Endodermal cell (in vitro differentiated cells): ENCODE measurements around the gene TOMM20L. TPM values are rescaled to one million over a fixed set of nuclear protein-coding genes. Genes with fewer than 3 reads are reported as not detected.
A peak's percentile ranks its signal among the peaks of the same experiment; 100 is the strongest.

Source experiments
- DNase-seq: peaks from one replicate; pipeline ENCODE4 v3.0.0-alpha.2; 2017
- H3K27ac ChIP-seq: 2 replicates; pipeline ENCODE4 v1.5.1; 2013; ENCODE audit warnings: mild to moderate bottlenecking, low read depth, low read length, moderate library complexity
- H3K27me3 ChIP-seq: 2 replicates; pipeline ENCODE4 v1.6.1; 2013; ENCODE audit warnings: mild to moderate bottlenecking, low read length, moderate library complexity; ENCODE audit not compliant: insufficient read depth, control insufficient read depth, poor library complexity, severe bottlenecking
- H3K36me3 ChIP-seq: 2 replicates; pipeline ENCODE4 v1.7.0; 2013; ENCODE audit warnings: mild to moderate bottlenecking, low read length, moderate library complexity; ENCODE audit not compliant: control insufficient read depth, insufficient read depth
- H3K4me1 ChIP-seq: one replicate; pipeline ENCODE4 v1.7.0; 2013; ENCODE audit warnings: low read length; ENCODE audit not compliant: control insufficient read depth, insufficient read depth
- H3K4me3 ChIP-seq: 2 replicates; pipeline ENCODE4 v1.5.1; 2013; ENCODE audit warnings: mild to moderate bottlenecking, low read length, moderate library complexity
- H3K9ac ChIP-seq: 2 replicates; pipeline ENCODE4 v1.6.1; 2013; ENCODE audit warnings: mild to moderate bottlenecking, low read length, moderate library complexity; ENCODE audit not compliant: poor library complexity, severe bottlenecking; ENCODE audit errors: extremely low read depth
- H3K9me3 ChIP-seq: 2 replicates; pipeline ENCODE4 v1.6.1; 2013; ENCODE audit warnings: mild to moderate bottlenecking, low read length, moderate library complexity; ENCODE audit not compliant: control insufficient read depth
- H3K27ac Mint-ChIP-seq: 2 replicates; pipeline ENCODE4 v1.8.0; 2020; ENCODE audit warnings: mixed read lengths
- H3K27me3 Mint-ChIP-seq: 2 replicates; pipeline ENCODE4 v1.8.0; 2021; ENCODE audit warnings: mild to moderate bottlenecking, mixed read lengths; ENCODE audit not compliant: insufficient read depth
- H3K36me3 Mint-ChIP-seq: 2 replicates; pipeline ENCODE4 v1.8.0; 2020; ENCODE audit warnings: low read depth, mixed read lengths
- H3K4me1 Mint-ChIP-seq: 2 replicates; pipeline ENCODE4 v1.8.0; 2020; ENCODE audit warnings: mixed read lengths
- H3K4me3 Mint-ChIP-seq: 2 replicates; pipeline ENCODE4 v1.8.0; 2020; ENCODE audit warnings: mild to moderate bottlenecking, moderate library complexity, mixed read lengths
- H3K9me3 Mint-ChIP-seq: 2 replicates; pipeline ENCODE4 v1.8.0; 2020; ENCODE audit warnings: mild to moderate bottlenecking, mixed read lengths
- WGBS, 2 experiments: methylation state at CpG; one replicate each; pipeline versions ENCODE4 v1.1.5 to v1.1.7; 2013; ENCODE audit warnings: missing lambda C conversion rate in 2 of 2, mixed read lengths in 1 of 2; ENCODE audit not compliant: insufficient coverage in 1 of 2, insufficient read length in 1 of 2; 5-methylcytosine and 5-hydroxymethylcytosine counted together
- total RNA-seq, 2 donors: library from RNA; stranded (reverse); fragmentation: NEBNext Ultra II Directional in 1 of 2; extraction: Animal tissue kit (Norgen Biotek cat#: 25700) in 1 of 2; gene quantifications; 2 replicates in 1 of 2; 3 replicates in 1 of 2; pipeline ENCODE4 v1.2.1, GENCODE V29; 2021
- TF ChIP-seq, protein P1 (sequence below): fragments of 200-600 bp; sonication (generic); conservative IDR thresholded peaks from 2 replicates; pipeline ENCODE4 v1.5.0; 2021; ENCODE audit warnings: antibody characterized with exemption, mild to moderate bottlenecking

The TOMM20L gene
- total RNA-seq, 2 donors from 2014 or later, result not detected

DNA sequence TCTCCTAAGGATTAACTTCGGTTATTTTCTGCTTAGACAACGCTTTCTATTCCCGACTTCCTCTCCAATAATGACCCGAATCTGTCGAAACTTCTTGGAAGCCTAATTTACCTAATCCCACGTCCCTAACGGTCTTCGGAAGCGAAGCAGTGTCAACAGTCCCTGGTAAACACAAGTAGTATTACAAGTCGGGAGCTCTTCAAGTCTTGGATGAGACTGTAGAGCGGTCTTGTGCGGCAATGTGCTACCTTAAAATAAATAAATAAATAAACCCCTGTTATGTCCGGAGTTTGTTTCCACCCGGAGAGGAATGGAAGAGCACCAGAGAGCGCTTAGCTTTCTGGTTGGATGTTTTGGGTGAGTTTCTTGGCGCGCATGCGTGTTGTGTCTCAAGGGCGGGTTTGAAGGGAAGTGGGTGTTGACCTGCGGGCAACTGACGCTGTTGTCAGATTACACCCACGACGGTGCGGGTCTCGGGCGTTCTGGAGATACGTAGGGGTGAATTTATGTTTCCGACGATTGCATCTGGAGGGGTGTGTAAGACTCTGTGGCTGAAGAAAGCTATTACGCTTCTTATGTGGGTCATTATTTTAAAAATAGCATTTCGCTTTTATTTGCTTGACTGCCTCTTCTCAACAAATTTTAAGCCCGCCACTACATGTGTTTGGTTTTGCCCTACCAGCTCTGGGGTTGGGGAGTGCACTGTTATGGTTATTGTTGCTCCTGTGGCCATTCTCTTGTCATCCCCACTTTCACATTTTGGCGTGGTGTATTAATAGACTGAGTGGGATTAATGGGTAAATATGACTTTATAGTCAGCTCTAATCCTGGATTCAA, 31.8 kb downstream of the TOMM20L start, which contains the start of the genes KIAA0586 and TIMM9:
Gene KIAA0586, plus strand, starts transcription at position 439 of the 837 bp plus-strand sequence. CDS start 546 bp downstream, outside the sequence.
Gene TIMM9, minus strand, starts transcription at position 251 of the 837 bp plus-strand sequence. CDS start 15,586 bp downstream, outside the sequence.
- H3K36me3 Mint-ChIP-seq, result peaks cover 12% of the 10 kb centered on the region
- Histone ChIP-seq H3K27me3 (no peaks in the 10 kb centered on the region), H3K9ac (peak within 1 kb of the TSS; percentile 79), H3K4me3 (peak within 1 kb of the TSS; percentile 100), H3K9me3 (no peaks in the 10 kb centered on the region), H3K36me3 (peaks cover 15% of the 10 kb centered on the region), H3K4me1 (no peaks in the 10 kb centered on the region), H3K27ac (peak within 1 kb of the TSS; percentile 85)
- DNase-seq, result peak; percentile 97
- WGBS, 2 experiments, result 0% methylated on average over 8 to 33 of the region's 33 CpGs
- H3K9me3 Mint-ChIP-seq, result no peaks in the 10 kb centered on the region
- H3K4me1 Mint-ChIP-seq, result peaks cover 6% of the 10 kb centered on the region
- H3K4me3 Mint-ChIP-seq, result peak within 1 kb of the TSS; percentile 96
- no peaks in the 10 kb centered on the region for H3K27me3 Mint-ChIP-seq
- peak within 1 kb of the TSS; percentile 97 for H3K27ac Mint-ChIP-seq
- TF ChIP-seq, protein P1, sequence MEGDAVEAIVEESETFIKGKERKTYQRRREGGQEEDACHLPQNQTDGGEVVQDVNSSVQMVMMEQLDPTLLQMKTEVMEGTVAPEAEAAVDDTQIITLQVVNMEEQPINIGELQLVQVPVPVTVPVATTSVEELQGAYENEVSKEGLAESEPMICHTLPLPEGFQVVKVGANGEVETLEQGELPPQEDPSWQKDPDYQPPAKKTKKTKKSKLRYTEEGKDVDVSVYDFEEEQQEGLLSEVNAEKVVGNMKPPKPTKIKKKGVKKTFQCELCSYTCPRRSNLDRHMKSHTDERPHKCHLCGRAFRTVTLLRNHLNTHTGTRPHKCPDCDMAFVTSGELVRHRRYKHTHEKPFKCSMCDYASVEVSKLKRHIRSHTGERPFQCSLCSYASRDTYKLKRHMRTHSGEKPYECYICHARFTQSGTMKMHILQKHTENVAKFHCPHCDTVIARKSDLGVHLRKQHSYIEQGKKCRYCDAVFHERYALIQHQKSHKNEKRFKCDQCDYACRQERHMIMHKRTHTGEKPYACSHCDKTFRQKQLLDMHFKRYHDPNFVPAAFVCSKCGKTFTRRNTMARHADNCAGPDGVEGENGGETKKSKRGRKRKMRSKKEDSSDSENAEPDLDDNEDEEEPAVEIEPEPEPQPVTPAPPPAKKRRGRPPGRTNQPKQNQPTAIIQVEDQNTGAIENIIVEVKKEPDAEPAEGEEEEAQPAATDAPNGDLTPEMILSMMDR, result no peak

DNA sequence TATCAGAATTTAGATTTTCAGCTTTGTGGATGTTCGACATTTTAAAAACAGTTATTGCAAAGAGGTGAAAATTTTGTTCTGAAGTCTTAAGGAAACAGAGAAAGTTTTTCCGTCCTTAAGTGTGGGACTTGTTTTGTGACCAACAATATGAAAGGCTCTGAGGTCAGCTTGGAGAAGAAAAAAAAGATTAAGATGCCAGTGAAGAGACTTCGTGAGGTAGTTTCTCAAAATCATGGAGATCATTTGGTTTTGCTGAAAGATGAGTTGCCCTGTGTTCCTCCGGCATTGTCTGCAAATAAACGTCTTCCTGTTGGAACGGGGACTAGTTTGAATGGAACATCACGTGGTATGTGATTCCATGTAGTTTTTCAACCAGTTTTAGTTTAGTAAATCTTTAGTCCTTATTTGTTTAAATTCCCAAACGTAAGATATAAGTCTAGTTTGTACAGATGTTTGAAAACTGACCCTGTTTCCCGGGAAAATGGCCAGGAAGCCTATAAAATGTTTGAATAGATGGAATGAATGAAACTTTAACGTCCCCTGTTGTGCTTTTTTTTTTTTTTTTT, 32.5 kb downstream of the TOMM20L start:
- peak overlapping the region; percentile 100 for H3K4me3 ChIP-seq
- H3K4me3 Mint-ChIP-seq, result peak overlapping the region; percentile 96
- H3K27me3 ChIP-seq, result no peaks in the 10 kb centered on the region
- H3K9me3 Mint-ChIP-seq, result no peaks in the 10 kb centered on the region
- H3K27ac Mint-ChIP-seq, result peak overlapping the region; percentile 97
- peak overlapping the region; percentile 81 for H3K27ac ChIP-seq
- H3K4me1 Mint-ChIP-seq, result peaks cover 6% of the 10 kb centered on the region
- H3K36me3 ChIP-seq, result peaks cover 21% of the 10 kb centered on the region
- DNase-seq, result peak; percentile 50
- WGBS, 2 experiments, result 0 to 3% methylated on average over 4 to 10 of the region's 10 CpGs
- peak overlapping the region; percentile 79 for H3K9ac ChIP-seq
- no peaks in the 10 kb centered on the region for H3K4me1 ChIP-seq
- H3K27me3 Mint-ChIP-seq, result no peaks in the 10 kb centered on the region
- TF ChIP-seq, protein P1, result no peak
- no peaks in the 10 kb centered on the region for H3K9me3 ChIP-seq
- peaks cover 12% of the 10 kb centered on the region for H3K36me3 Mint-ChIP-seq

DNA sequence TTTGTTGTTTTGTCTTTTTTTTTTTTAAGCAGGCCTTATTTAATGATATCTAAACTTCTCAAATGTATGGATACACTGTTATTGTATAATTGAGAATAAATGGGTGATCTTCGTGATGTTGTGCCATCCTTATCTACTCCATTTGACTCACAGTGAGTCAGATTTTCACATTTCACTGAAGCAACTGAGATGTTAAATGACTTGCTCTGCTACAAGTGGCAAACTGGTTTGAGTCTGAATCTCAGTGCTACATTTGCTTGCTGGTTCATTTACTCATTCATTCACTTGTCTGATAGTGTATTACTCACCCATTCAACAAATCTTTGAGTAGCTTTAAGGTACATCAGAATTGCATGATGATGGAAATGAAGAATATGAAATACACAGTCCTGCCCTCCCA, 34.4 kb downstream of the TOMM20L start:
- TF ChIP-seq, protein P1, result no peak
- 71 to 89% methylated on average over 1 of the region's 1 CpG for WGBS, 2 experiments
- no peak overlapping the region for H3K27ac ChIP-seq
- H3K27me3 ChIP-seq, result no peaks in the 10 kb centered on the region
- H3K9ac ChIP-seq, result no peak overlapping the region
- H3K36me3 ChIP-seq, result peaks cover 13% of the 10 kb centered on the region
- Mint-ChIP-seq H3K27ac (no peak overlapping the region), H3K36me3 (peaks cover 9% of the 10 kb centered on the region), H3K27me3 (no peaks in the 10 kb centered on the region), H3K4me1 (peaks cover 6% of the 10 kb centered on the region), H3K9me3 (no peaks in the 10 kb centered on the region), H3K4me3 (no peak overlapping the region)
- H3K4me1 ChIP-seq, result no peaks in the 10 kb centered on the region
- no peak for DNase-seq
- peak overlapping the region; percentile 100 for H3K4me3 ChIP-seq
- H3K9me3 ChIP-seq, result no peaks in the 10 kb centered on the region
